ENCODE data around the gene LY6G6F.

The LY6G6F gene

GRCh38 chr6:31740397-31741223 lies 33.9 kb downstream of the LY6G6F start:
- DNase-seq, result no peak

GRCh38 chr6:31741815-31742214 lies 35.1 kb downstream of the LY6G6F start:
- no peak for DNase-seq

GRCh38 chr6:31742894-31743293 lies 36.2 kb downstream of the LY6G6F start:
- DNase-seq, result no peak

DNA sequence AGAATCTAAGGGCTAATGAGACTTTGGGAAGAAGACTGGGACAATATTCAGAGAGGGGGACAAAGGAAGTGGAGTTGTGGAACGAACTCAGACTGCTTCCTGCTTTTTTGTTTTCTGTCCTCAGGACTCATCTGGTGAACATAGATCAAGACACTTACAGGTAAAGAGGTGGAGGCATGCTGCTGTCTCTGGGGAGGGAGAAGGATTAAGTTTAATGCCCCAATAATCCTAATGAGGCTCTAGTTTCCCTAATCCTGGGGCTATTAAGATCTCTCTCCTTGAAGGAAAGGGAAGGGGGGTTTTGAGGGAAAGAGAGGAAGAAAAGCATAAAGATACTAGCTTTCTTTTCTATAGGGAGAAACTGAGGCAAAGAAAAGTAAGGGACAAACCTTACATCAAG lies 37.8 kb downstream of the LY6G6F start:
- no peak for DNase-seq

DNA sequence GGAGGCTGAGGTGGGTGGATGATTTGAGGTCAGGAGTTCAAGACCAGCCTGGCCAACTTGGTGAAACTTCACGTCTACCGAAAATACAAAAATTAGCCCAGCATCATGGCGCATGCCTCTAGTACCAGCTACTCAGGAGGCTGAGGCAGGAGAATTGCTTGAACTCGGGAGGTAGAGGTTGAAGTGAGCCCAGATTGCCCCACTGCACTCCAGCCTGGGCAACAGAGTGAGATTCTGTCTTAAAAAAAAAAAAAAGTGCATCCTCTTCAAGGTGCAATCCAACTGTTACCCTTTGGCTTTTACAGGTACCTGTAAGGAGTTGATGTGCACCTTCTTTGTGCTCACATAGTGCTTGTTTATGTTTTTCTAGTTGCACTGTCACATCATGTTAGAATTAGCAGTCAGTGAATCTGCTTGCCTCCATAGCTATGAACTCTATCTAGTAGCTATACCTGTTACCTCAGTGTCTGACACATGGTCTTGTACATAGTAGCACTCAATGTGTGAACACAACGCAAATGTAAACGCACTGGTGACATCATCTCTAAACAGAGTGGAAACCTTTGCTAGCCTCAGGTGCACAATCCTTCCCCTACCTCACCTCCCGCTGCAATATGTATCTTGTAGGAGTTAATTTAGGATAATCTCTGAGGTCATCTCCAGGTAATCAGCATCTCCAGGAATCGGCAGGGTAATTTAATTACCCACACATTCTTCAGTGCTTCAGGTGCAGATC lies 42.8 kb downstream of the LY6G6F start:
- no peak for DNase-seq

DNA sequence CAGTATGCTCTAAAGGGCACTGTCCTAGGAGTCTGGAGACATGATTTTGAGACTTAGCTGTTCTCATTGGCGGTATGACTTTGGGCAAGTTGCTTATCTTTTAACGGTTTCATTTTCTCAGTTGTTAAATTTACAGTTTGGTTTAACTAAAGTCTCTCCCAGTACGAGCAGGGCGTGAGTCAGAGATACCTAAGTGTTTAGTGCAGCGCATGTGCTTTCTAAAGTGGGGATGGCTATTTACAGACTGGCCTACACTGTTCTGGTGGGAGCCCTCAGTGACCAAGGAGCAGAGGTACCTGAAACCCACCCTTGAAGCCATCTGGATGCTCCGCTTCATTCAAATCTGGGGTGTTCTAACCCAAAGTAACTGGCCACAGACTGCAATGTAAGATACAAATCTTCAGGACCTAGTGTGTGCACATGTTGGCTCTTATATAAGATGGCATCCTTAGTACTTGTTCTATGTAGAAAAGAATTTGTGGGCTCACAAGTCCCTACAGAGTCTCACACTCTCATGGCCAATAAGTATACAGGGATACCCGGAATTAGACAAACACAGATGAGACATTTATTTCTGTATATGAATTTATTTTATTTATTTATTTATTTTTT lies 43.9 kb downstream of the LY6G6F start:
- DNase-seq, result no peak

DNA sequence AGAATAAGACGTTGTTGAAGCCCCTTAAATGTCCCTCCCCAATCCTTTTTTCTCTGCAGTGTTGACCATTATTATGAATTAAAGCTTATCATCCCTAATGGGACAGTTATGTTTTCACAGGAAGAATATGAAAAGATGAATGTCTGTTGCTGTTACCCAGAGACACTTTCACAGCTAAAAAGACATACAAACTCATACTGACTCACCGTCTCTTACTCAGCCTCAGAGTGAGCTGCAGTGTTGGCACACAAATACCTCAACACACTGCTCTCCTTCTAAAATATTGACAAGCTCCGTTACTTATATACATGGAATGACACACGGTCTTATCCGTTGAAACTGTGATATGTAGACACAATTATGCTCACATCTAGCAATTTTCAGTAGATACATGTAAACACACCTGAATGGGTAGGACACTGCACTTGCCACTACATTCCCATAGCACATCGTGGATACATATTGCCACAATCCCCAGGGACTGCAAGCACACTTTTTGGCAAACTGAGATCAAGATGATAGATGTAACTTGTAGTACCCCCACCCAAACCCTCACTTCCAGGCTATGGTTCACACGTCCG lies 46.2 kb downstream of the LY6G6F start:
- no peak for DNase-seq

GRCh38 chr6:31758281-31758680 lies 51.6 kb downstream of the LY6G6F start:
- no peak for DNase-seq

Measured in cortex of kidney (tissue), 1 donor.